Measurements from ENCODE around the gene RSPH1.
"Not testable (repeated sequence)": the region's sequence is repeated elsewhere in the genome, so short reads cannot be mapped to it uniquely, and the experiment has no call there.

The RSPH1 gene

GRCh38 chr21:42486072-42486471 lies 10.0 kb downstream of the RSPH1 start:
- no peak for DNase-seq (ENCODE audit: low spot score)

- no peak for DNase-seq (ENCODE audit: low spot score)
These were observed 11.1 kb downstream of the RSPH1 start for GRCh38 chr21:42484966-42485365.

GRCh38 chr21:42481169-42481568 lies 14.9 kb downstream of the RSPH1 start:
- DNase-seq (ENCODE audit: low spot score): no peak

- DNase-seq (ENCODE audit: low spot score): no peak
These were observed 15.3 kb downstream of the RSPH1 start for GRCh38 chr21:42480736-42481135.

GRCh38 chr21:42479582-42479981 lies 16.4 kb downstream of the RSPH1 start:
- DNase-seq (ENCODE audit: low spot score): no peak

- DNase-seq (ENCODE audit: low spot score): no peak
These were observed 17.5 kb downstream of the RSPH1 start for GRCh38 chr21:42478504-42478903.

- DNase-seq (ENCODE audit: low spot score): no peak
These were observed 19.4 kb downstream of the RSPH1 start for GRCh38 chr21:42476388-42477331.

GRCh38 chr21:42475526-42476387 lies 20.3 kb downstream of the RSPH1 start:
- DNase-seq (ENCODE audit: low spot score): no peak

GRCh38 chr21:42475036-42475435 lies 21.0 kb downstream of the RSPH1 start:
- DNase-seq (ENCODE audit: low spot score): no peak

- no peak for DNase-seq (ENCODE audit: low spot score)
These were observed 21.8 kb downstream of the RSPH1 start for GRCh38 chr21:42474043-42474831.

GRCh38 chr21:42473498-42474042 lies 22.5 kb downstream of the RSPH1 start:
- no peak for DNase-seq (ENCODE audit: low spot score)

- DNase-seq (ENCODE audit: low spot score): no peak
These were observed 23.5 kb downstream of the RSPH1 start for GRCh38 chr21:42472521-42472920.

- no peak for DNase-seq (ENCODE audit: low spot score)
These were observed 24.2 kb downstream of the RSPH1 start for GRCh38 chr21:42471716-42472330.

- no peak for DNase-seq (ENCODE audit: low spot score)
These were observed 24.8 kb downstream of the RSPH1 start for GRCh38 chr21:42471206-42471605.

- not testable (repeated sequence) for DNase-seq (ENCODE audit: low spot score)
These were observed 26.3 kb downstream of the RSPH1 start for GRCh38 chr21:42469726-42470125.

GRCh38 chr21:42469272-42469671 lies 26.8 kb downstream of the RSPH1 start:
- DNase-seq (ENCODE audit: low spot score): no peak

- no peak for DNase-seq (ENCODE audit: low spot score)
These were observed 27.4 kb downstream of the RSPH1 start for GRCh38 chr21:42468491-42469131.

- no peak for DNase-seq (ENCODE audit: low spot score)
These were observed 28.7 kb downstream of the RSPH1 start for GRCh38 chr21:42467140-42467983.

GRCh38 chr21:42466700-42467099 lies 29.3 kb downstream of the RSPH1 start:
- no peak for DNase-seq (ENCODE audit: low spot score)

- no peak for DNase-seq (ENCODE audit: low spot score)
These were observed 30.3 kb downstream of the RSPH1 start for GRCh38 chr21:42465803-42466127.

Data from CD4-positive, alpha-beta T cell treated with Interleukin-15 for 4 hours (primary cell).